ENCODE measurements around the gene HPCAL1. TPM values are rescaled to one million over a fixed set of nuclear protein-coding genes. Genes with fewer than 3 reads are reported as not detected.
"Not testable (repeated sequence)": the region's sequence is repeated elsewhere in the genome, so short reads cannot be mapped to it uniquely, and the experiment has no call there.

The HPCAL1 gene
- total RNA-seq, 1 donor from 2014 or later, result 160 TPM

- intact Hi-C loops (cut with DNase I), result no loop called here
- ATAC-seq (no peak), DNase-seq (no peak)
- Histone ChIP-seq H3K27ac (no peak overlapping the region), H3K4me1 (peaks cover 18% of the 10 kb centered on the region), H3K27me3 (no peaks in the 10 kb centered on the region), H3K36me3 (no peaks in the 10 kb centered on the region), H3K9me3 (no peaks in the 10 kb centered on the region), H3K4me3 (no peak overlapping the region)
- no peak for TF ChIP-seq CTCF (IDR thresholded peaks at IDR 0.05)
These were observed 150.5 kb downstream of the HPCAL1 start for GRCh38 chr2:10452956-10453904.

- H3K36me3 ChIP-seq, result no peaks in the 10 kb centered on the region
- H3K4me3 ChIP-seq, result no peak overlapping the region
- peaks cover 18% of the 10 kb centered on the region for H3K4me1 ChIP-seq
- H3K27me3 ChIP-seq, result no peaks in the 10 kb centered on the region
- intact Hi-C loops (cut with DNase I), result no loop called here
- TF ChIP-seq CTCF (IDR thresholded peaks at IDR 0.05), result no peak
- DNase-seq, result peak; percentile 69
- H3K9me3 ChIP-seq, result no peaks in the 10 kb centered on the region
- no peak overlapping the region for H3K27ac ChIP-seq
- peak; percentile 6 for ATAC-seq
These were observed 151.2 kb downstream of the HPCAL1 start for GRCh38 chr2:10453905-10454298.

GRCh38 chr2:10454505-10454904 lies 151.8 kb downstream of the HPCAL1 start:
- no peak overlapping the region for H3K27ac ChIP-seq
- H3K4me1 ChIP-seq, result peaks cover 13% of the 10 kb centered on the region
- DNase-seq (no peak), ATAC-seq (no peak)
- H3K4me3 ChIP-seq, result no peak overlapping the region
- H3K9me3 ChIP-seq, result no peaks in the 10 kb centered on the region
- TF ChIP-seq CTCF (IDR thresholded peaks at IDR 0.05), result no peak
- no peaks in the 10 kb centered on the region for H3K27me3 ChIP-seq
- intact Hi-C loops (cut with DNase I), result no loop called here
- no peaks in the 10 kb centered on the region for H3K36me3 ChIP-seq

- H3K27ac ChIP-seq; ATAC-seq; intact Hi-C loops (cut with DNase I); DNase-seq; H3K27me3 ChIP-seq; H3K4me1 ChIP-seq; H3K9me3 ChIP-seq; H3K4me3 ChIP-seq; H3K36me3 ChIP-seq: not testable (repeated sequence)
These were observed 154.5 kb downstream of the HPCAL1 start for GRCh38 chr2:10457195-10457594.

- Histone ChIP-seq H3K36me3 (no peaks in the 10 kb centered on the region), H3K4me1 (no peaks in the 10 kb centered on the region), H3K27me3 (no peaks in the 10 kb centered on the region), H3K4me3 (no peak overlapping the region), H3K27ac (no peak overlapping the region), H3K9me3 (no peaks in the 10 kb centered on the region)
- ATAC-seq (no peak), DNase-seq (no peak)
- intact Hi-C loops (cut with DNase I), result no loop called here
- no peak for TF ChIP-seq CTCF (IDR thresholded peaks at IDR 0.05)
These were observed 155.3 kb downstream of the HPCAL1 start for GRCh38 chr2:10457846-10458598.

- intact Hi-C loops (cut with DNase I), result no loop called here
- no peak for ATAC-seq
- DNase-seq, result no peak
- Histone ChIP-seq H3K9me3 (no peaks in the 10 kb centered on the region), H3K27ac (no peak overlapping the region), H3K4me1 (no peaks in the 10 kb centered on the region), H3K36me3 (no peaks in the 10 kb centered on the region), H3K27me3 (no peaks in the 10 kb centered on the region), H3K4me3 (no peak overlapping the region)
- no peak for TF ChIP-seq CTCF (IDR thresholded peaks at IDR 0.05)
These were observed 157.7 kb downstream of the HPCAL1 start for GRCh38 chr2:10460366-10460796.
